PFSK-1 (cell line): ENCODE data around the gene NFE2L3.

Source experiments
- FOXP2 ChIP-seq: optimal IDR thresholded peaks from 2 replicates; pipeline ENCODE3; 2011; ENCODE audit warnings: borderline replicate concordance, control low read depth, inconsistent platforms; ENCODE audit not compliant: insufficient read depth; ENCODE audit errors: extremely low read length, extremely low read depth
- POLR2AphosphoS5 ChIP-seq: IDR thresholded peaks from 2 replicates; pipeline ENCODE4 v1.6.1; 2012; ENCODE audit warnings: low read depth, mild to moderate bottlenecking, control low read depth, low read length, moderate library complexity
- SIN3A ChIP-seq: IDR thresholded peaks from 2 replicates; pipeline ENCODE4 v1.6.1; 2012; ENCODE audit warnings: mild to moderate bottlenecking, low read length, moderate library complexity, borderline replicate concordance; ENCODE audit not compliant: insufficient read depth
- TAF1 ChIP-seq: IDR thresholded peaks from 2 replicates; pipeline ENCODE4 v1.6.1; 2012; ENCODE audit warnings: low read length, control low read depth, borderline replicate concordance; ENCODE audit not compliant: insufficient read depth
- TF ChIP-seq, protein P1 (sequence below), 2 experiments: IDR thresholded peaks; 2 replicates each; pipeline versions ENCODE4 v1.6.1 to v1.8.0; 2011 to 2012; ENCODE audit warnings: low read depth in 2 of 2, low read length in 2 of 2, control low read depth in 1 of 2, inconsistent platforms in 1 of 2, mild to moderate bottlenecking in 1 of 2, moderate library complexity in 1 of 2; ENCODE audit not compliant: insufficient read depth in 1 of 2

Gene NFE2L3

GRCh38 chr7:26131056-26131589 lies 20.9 kb upstream of the NFE2L3 start:
- no peak for TF ChIP-seq FOXP2
- TF ChIP-seq, protein P1, sequence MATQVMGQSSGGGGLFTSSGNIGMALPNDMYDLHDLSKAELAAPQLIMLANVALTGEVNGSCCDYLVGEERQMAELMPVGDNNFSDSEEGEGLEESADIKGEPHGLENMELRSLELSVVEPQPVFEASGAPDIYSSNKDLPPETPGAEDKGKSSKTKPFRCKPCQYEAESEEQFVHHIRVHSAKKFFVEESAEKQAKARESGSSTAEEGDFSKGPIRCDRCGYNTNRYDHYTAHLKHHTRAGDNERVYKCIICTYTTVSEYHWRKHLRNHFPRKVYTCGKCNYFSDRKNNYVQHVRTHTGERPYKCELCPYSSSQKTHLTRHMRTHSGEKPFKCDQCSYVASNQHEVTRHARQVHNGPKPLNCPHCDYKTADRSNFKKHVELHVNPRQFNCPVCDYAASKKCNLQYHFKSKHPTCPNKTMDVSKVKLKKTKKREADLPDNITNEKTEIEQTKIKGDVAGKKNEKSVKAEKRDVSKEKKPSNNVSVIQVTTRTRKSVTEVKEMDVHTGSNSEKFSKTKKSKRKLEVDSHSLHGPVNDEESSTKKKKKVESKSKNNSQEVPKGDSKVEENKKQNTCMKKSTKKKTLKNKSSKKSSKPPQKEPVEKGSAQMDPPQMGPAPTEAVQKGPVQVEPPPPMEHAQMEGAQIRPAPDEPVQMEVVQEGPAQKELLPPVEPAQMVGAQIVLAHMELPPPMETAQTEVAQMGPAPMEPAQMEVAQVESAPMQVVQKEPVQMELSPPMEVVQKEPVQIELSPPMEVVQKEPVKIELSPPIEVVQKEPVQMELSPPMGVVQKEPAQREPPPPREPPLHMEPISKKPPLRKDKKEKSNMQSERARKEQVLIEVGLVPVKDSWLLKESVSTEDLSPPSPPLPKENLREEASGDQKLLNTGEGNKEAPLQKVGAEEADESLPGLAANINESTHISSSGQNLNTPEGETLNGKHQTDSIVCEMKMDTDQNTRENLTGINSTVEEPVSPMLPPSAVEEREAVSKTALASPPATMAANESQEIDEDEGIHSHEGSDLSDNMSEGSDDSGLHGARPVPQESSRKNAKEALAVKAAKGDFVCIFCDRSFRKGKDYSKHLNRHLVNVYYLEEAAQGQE (IDR thresholded peaks at IDR 0.05; ENCODE audit: insufficient read depth in 1 of 2, low read depth in 2 of 2, low read length in 2 of 2): no peak
- TF ChIP-seq TAF1: no peak
- TF ChIP-seq SIN3A: no peak
- TF ChIP-seq POLR2AphosphoS5: no peak

- no peak for TF ChIP-seq SIN3A
- no peak for TF ChIP-seq FOXP2
- TF ChIP-seq POLR2AphosphoS5: no peak
These were observed 16.9 kb upstream of the NFE2L3 start for GRCh38 chr7:26135076-26135475.

GRCh38 chr7:26135551-26135950 lies 16.4 kb upstream of the NFE2L3 start:
- no peak for TF ChIP-seq FOXP2
- no peak for TF ChIP-seq TAF1
- TF ChIP-seq POLR2AphosphoS5: no peak
- TF ChIP-seq, protein P1 (IDR thresholded peaks at IDR 0.05; ENCODE audit: insufficient read depth in 1 of 2, low read depth in 2 of 2, low read length in 2 of 2): no peak
- no peak for TF ChIP-seq SIN3A

- TF ChIP-seq, protein P1 (IDR thresholded peaks at IDR 0.05; ENCODE audit: insufficient read depth in 1 of 2, low read depth in 2 of 2, low read length in 2 of 2): no peak
These were observed 15.2 kb upstream of the NFE2L3 start for GRCh38 chr7:26136831-26137230.

GRCh38 chr7:26140380-26140779 lies 11.6 kb upstream of the NFE2L3 start:
- TF ChIP-seq FOXP2 (no peak), POLR2AphosphoS5 (no peak), SIN3A (no peak), TAF1 (no peak)
- TF ChIP-seq, protein P1 (IDR thresholded peaks at IDR 0.05; ENCODE audit: insufficient read depth in 1 of 2, low read depth in 2 of 2, low read length in 2 of 2): no peak
